ENCODE results near the gene MOCS3. TPM values are rescaled to one million over a fixed set of nuclear protein-coding genes. Genes with fewer than 3 reads are reported as not detected.

The MOCS3 gene
- polyA plus RNA-seq, 1 experiment, result 3.4 TPM

DNA sequence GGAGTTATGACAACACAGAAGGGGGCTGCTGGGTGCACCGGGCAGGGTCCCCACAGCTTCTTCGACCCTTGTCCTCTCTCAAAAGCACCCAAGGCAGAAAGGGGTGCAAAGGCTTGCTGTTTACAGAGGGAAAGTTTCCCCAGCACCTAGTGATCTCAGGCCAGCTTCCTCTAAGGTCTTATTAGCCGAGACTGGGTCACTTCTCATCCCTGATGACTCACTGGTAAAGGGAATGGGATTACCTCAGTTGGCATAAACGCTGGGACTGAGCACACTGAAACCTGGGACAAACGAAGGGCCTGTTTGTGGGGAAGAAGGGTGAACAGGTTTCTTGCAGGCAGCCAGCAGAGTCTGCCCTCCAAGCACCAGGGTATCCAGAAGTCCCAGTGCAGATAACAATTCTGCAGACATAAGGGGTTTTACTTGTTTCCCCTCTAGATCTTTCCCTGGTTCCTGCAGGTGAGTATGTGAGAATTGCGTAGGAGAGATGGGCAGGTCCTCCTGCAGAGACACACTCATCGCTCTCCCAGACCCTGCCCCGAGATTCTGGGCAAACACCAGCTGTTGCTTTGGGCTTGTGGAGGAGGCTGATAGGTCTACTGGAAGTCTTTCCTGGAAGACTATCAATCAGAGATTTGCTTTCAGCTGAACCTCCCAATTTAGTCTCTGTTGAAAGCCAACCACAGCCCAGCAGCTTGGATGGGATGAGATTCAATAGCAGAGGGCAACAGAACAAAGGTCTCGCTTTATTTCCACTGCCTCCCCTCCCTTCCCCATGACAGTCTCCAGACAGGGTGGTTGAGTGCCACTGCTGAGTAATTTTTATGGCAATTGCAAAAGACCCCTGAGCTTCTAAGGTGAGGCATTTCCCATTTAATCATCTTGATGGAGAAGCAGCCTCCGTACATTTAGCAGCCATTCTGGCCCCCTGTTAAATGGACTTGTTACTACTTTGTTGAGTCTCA, 38.6 kb downstream of the MOCS3 start:
- no peak for DNase-seq (ENCODE audit: low read depth)
- POLR2A ChIA-PET, result no interaction called here
- TF ChIP-seq, protein P1, sequence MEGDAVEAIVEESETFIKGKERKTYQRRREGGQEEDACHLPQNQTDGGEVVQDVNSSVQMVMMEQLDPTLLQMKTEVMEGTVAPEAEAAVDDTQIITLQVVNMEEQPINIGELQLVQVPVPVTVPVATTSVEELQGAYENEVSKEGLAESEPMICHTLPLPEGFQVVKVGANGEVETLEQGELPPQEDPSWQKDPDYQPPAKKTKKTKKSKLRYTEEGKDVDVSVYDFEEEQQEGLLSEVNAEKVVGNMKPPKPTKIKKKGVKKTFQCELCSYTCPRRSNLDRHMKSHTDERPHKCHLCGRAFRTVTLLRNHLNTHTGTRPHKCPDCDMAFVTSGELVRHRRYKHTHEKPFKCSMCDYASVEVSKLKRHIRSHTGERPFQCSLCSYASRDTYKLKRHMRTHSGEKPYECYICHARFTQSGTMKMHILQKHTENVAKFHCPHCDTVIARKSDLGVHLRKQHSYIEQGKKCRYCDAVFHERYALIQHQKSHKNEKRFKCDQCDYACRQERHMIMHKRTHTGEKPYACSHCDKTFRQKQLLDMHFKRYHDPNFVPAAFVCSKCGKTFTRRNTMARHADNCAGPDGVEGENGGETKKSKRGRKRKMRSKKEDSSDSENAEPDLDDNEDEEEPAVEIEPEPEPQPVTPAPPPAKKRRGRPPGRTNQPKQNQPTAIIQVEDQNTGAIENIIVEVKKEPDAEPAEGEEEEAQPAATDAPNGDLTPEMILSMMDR (IDR thresholded peaks at IDR 0.05; ENCODE audit: insufficient read depth, low read depth, low read length), result no peak
- Histone ChIP-seq H3K4me3 (ENCODE audit: low read depth, low read length) (no peak overlapping the region), H3K27me3 (ENCODE audit: control insufficient read depth, insufficient read depth, low read length) (no peaks in the 10 kb centered on the region; the same call in 1 of the 2 replicates), H3K36me3 (ENCODE audit: control insufficient read depth, insufficient read depth, low read length) (no peaks in the 10 kb centered on the region)
- CTCF ChIA-PET, result interaction anchor here (0.8 to 5.0 kb wide), 10 partner anchors 10 to 322 kb away, joined by 3 to 23 read pairs (median 5); partner anchors contain the start of gene BCAS4

DNA sequence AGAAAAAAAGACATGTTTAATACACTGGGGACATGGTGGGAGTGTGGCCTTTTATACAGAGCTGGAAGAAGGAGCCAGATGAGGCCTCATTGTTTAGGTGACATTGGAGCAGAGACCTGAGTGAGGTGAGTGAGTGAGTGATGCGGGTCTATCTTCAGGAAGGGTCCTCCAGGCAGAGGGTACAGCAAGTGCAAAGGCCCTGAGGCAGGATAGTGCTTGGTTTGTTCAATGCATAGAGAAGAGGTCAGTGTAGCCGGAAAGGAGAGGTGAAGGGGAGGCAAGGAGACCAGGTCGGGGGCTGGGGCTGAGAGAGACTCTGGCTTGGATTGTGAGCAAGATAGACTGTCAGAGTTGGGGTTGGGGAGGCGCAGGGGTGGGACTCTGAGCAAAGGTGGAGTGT, 40.7 kb downstream of the MOCS3 start:
- ChIA-PET POLR2A (no interaction called here), CTCF (interaction anchor here (3.4 to 5.0 kb wide), 2 partner anchors 16 to 307 kb away, joined by 14 to 23 read pairs; no protein-coding TSS in a partner anchor)
- Histone ChIP-seq H3K4me3 (ENCODE audit: low read depth, low read length) (no peak overlapping the region), H3K27me3 (ENCODE audit: control insufficient read depth, insufficient read depth, low read length) (no peaks in the 10 kb centered on the region; the same call in 1 of the 2 replicates), H3K36me3 (ENCODE audit: control insufficient read depth, insufficient read depth, low read length) (peaks cover 1% of the 10 kb centered on the region; the same call in 1 of the 2 replicates)
- DNase-seq (ENCODE audit: low read depth), result no peak
- TF ChIP-seq, protein P1 (IDR thresholded peaks at IDR 0.05; ENCODE audit: insufficient read depth, low read depth, low read length), result no peak

DNA sequence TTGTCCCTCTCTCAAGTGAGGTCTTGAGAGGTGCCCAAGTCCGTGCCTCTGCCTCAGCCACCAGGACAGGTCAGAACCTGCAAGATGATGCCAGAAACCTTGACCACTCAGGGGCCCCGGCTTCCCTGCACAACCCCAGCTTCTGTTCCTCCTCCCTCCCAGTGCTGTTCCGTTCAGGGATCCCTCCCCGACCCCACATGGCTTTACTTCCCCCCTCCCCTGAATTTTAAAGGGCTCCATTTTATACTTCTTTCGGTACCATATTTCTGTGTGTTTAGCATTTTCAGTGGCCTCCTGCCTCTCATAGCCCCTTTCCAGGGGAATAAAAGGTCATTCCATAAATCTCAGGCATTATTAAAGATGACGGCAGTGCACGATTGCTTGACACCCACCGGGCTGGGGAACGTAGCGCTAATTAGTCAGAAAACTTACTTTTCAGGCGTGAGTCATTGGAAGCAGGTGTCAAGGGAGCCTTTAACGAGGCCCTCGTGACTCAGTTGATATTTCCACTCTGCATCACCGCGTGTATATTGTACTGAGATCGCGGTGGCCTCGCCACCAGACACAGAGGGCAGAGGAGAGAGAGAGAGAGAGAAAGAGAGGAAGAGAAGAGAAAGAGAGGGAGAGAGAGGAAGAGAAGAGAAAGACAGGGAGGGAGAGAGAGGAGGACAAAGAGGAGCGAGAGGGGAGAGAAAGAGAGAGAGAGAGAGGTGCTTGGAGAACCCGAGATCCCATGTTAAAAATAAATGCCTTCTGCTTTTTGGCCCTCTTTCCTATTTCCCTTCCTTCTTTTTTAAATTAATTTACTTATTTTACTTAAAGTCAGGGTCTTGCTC, 43.0 kb downstream of the MOCS3 start:
- H3K4me3 ChIP-seq (ENCODE audit: low read depth, low read length), result no peak overlapping the region
- H3K36me3 ChIP-seq (ENCODE audit: control insufficient read depth, insufficient read depth, low read length), result peaks cover 1% of the 10 kb centered on the region; the same call in 1 of the 2 replicates
- POLR2A ChIA-PET, result no interaction called here
- DNase-seq (ENCODE audit: low read depth), result no peak
- TF ChIP-seq, protein P1 (IDR thresholded peaks at IDR 0.05; ENCODE audit: insufficient read depth, low read depth, low read length), result no peak
- H3K27me3 ChIP-seq (ENCODE audit: control insufficient read depth, insufficient read depth, low read length), result no peaks in the 10 kb centered on the region; the same call in 1 of the 2 replicates
- CTCF ChIA-PET, result interaction anchor here (0.8 to 2.6 kb wide), 6 partner anchors 9 to 308 kb away, joined by 3 to 10 read pairs (median 4); no protein-coding TSS in a partner anchor

DNA sequence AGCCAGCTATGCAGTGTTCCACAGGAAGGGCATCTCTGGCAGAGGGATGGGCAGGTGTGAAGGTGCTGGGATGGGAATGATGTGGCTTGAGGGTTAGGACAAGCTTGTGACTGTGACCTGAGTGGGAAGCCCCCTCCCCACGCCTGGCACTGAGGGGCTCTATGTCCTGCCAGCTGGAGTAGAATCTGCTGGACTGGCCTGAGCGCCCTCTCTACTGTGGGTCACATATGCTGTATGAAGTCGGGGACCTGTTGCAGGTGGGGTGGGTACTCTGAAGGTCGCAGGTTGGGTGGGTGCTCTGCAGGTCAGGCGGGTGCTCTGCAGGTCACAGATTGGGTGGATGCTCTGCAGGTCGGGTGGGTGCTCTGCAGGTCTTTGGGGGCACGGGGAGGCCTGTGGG, 44.0 kb downstream of the MOCS3 start:
- no peak for DNase-seq (ENCODE audit: low read depth)
- Histone ChIP-seq H3K27me3 (ENCODE audit: control insufficient read depth, insufficient read depth, low read length) (no peaks in the 10 kb centered on the region), H3K36me3 (ENCODE audit: control insufficient read depth, insufficient read depth, low read length) (peaks cover 1% of the 10 kb centered on the region; the same call in 1 of the 2 replicates), H3K4me3 (ENCODE audit: low read depth, low read length) (no peak overlapping the region)
- POLR2A ChIA-PET, result no interaction called here
- TF ChIP-seq, protein P1 (IDR thresholded peaks at IDR 0.05; ENCODE audit: insufficient read depth, low read depth, low read length), result no peak
- CTCF ChIA-PET, result interaction anchor here (0.8 to 2.6 kb wide), 5 partner anchors 10 to 307 kb away, joined by 3 to 10 read pairs (median 4); no protein-coding TSS in a partner anchor
